ENCODE results near the gene GPR33.

- TF ChIP-seq, protein P1, sequence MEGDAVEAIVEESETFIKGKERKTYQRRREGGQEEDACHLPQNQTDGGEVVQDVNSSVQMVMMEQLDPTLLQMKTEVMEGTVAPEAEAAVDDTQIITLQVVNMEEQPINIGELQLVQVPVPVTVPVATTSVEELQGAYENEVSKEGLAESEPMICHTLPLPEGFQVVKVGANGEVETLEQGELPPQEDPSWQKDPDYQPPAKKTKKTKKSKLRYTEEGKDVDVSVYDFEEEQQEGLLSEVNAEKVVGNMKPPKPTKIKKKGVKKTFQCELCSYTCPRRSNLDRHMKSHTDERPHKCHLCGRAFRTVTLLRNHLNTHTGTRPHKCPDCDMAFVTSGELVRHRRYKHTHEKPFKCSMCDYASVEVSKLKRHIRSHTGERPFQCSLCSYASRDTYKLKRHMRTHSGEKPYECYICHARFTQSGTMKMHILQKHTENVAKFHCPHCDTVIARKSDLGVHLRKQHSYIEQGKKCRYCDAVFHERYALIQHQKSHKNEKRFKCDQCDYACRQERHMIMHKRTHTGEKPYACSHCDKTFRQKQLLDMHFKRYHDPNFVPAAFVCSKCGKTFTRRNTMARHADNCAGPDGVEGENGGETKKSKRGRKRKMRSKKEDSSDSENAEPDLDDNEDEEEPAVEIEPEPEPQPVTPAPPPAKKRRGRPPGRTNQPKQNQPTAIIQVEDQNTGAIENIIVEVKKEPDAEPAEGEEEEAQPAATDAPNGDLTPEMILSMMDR (IDR thresholded peaks at IDR 0.05 in 2 of 3, conservative IDR thresholded peaks at IDR 0.05 in 1 of 3; ENCODE audit: borderline replicate concordance in 1 of 3, insufficient read depth in 1 of 3, low read depth in 2 of 3, low read length in 2 of 3) = no peak
- no peak for TF ChIP-seq EZH2 (IDR thresholded peaks at IDR 0.05)
- TF ChIP-seq, protein P2, sequence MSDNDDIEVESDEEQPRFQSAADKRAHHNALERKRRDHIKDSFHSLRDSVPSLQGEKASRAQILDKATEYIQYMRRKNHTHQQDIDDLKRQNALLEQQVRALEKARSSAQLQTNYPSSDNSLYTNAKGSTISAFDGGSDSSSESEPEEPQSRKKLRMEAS (IDR thresholded peaks at IDR 0.05) = no peak
Observed at GRCh38 chr14:31479027-31479426, 8.8 kb downstream of the GPR33 start.
